T-helper 1 cell treated with Interleukin-12 subunit alpha and Interleukin-12 subunit beta and Interleukin-4 antibody, amounts not matched to agents 30 ng/mL and 1 ng/mL, for 36 hours (primary cell): ENCODE results near the gene HSPA12B. TPM values are rescaled to one million over a fixed set of nuclear protein-coding genes. Genes with fewer than 3 reads are reported as not detected.

Experiments used
- intact Hi-C: fragments of 100-400 bp; cut with micrococcal nuclease; formaldehyde crosslinking; loops from one replicate; pipeline ENCODE4 v1.15.1; 2024
- total RNA-seq: library from RNA; stranded (reverse); gene quantifications from 2 replicates; pipeline ENCODE4 v1.2.3, GENCODE V29; 2022

Gene HSPA12B
- total RNA-seq, 1 donor from 2014 or later: not detected

DNA sequence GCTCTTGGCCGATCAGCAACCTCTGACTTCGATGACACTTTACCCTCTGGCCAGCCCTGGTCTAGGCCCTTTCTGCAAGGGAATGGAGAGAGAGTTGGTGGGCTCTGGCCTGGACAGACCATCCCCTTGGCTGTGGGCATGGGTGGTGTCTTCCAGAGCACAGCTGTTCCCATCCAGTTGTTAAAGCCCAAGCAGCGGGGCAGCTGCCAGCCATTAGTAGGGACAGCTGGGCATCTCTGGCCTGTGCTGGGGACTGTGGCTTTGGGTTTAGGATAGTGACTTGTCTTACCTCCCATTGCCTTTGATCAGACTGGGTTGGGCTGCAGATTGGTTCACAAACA, 66.4 kb downstream of the HSPA12B start:
- intact Hi-C loops: loop anchor here (5.0 kb wide), 2 partner anchors 108 to 392 kb away; partner anchors contain the start of gene DNAAF9

DNA sequence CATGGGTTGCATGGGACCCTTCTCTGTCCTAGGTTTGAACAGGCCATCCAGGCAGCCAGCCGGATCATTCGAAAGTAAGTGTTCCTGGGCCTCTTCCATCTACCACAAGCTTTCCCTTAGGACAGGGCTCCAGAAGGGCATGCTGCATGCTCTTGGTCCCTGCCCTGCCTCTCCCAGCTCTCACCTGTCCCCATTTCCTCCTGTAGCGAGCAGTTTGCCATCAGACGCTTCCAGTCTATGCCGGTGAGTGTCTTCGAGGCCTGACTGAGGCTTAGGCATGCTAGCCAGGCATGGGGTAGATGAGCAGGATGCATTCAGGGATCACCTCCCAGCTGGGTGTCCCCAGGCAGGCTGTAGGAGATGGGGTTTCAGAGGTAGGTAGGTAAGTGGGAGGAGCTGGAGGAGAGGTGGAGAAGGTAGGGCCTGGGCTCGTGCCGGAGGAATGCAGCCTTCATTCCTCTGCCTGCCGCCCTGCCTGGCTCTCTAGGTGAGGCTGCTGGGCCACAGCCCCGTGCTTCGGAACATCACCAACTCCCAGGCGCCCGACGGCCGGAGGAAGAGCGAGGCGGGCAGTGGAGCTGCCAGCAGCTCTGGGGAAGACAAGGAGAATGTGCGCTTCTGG, 67.9 kb downstream of the HSPA12B start:
- intact Hi-C loops: no loop called here

DNA sequence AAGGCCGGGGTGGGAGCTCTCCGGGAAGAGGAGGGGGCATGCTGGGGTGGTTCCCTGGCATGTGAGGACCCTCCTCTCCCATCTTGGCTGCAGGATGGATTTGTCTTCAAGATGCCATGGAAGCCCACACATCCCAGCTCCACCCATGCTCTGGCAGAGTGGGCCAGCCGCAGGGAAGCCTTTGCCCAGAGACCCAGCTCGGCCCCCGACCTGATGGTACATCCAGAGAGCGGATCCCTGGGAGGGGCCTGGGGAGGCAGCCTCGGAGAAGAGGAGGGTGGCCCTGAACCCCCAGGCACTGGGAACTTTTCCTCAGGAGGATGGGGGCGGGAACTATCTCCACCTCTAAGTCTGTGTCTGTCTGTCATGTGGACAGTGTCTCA, 68.4 kb downstream of the HSPA12B start:
- intact Hi-C loops: no loop called here

DNA sequence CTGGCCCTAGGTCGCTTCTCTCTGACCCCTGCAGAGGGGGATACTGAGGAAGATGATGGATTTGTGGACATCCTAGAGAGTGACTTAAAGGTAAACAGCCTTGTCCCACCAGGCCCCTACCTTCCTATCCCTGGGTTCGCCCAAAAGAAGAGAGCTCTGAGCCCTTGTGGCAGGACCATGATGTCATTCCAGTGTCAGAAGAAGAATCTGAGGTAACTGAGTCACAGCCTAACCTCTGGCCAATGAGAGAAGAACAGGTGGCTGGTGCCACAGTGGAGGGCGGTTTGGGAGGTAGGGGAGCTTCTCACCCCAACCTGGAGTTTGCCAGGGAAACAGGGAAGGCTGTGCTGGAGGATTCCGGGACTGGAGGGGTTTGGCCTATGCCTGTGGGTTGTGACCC, 68.8 kb downstream of the HSPA12B start:
- intact Hi-C loops: no loop called here

DNA sequence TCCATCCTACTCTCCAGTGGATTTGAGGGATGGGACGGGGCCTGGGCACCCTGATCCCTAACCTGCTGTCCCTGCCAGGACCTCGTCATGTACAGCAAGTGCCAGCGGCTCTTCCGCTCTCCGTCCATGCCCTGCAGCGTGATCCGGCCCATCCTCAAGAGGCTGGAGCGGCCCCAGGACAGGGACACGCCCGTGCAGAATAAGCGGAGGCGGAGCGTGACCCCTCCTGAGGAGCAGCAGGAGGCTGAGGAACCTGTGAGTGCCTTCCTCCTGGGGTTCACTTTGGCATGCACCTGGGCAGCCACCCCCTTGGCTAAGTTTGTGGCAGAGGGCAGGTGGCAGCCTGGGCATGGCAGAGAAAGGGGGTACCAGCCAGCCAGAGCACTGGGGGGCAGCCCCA, 69.4 kb downstream of the HSPA12B start:
- intact Hi-C loops: no loop called here

Other genes starting within 250 kb of the HSPA12B start
- gene GFRA4, start 69.3 kb upstream of the HSPA12B start, total RNA-seq: not detected in 2 replicates
- gene ADAM33, start 50.7 kb upstream of the HSPA12B start, total RNA-seq: not detected in 2 replicates
- gene SIGLEC1, start 20.1 kb upstream of the HSPA12B start, total RNA-seq: not detected in 2 replicates
- gene ADISSP, start 35.1 kb downstream of the HSPA12B start, total RNA-seq: 22.7 and 24.9 TPM in 2 replicates
- gene SPEF1, start 48.8 kb downstream of the HSPA12B start, total RNA-seq: 0.12 TPM in 1 of 2 replicates, not detected in the other
- 73.1 and 78.4 TPM in 2 replicates for gene CENPB, start 54.1 kb downstream of the HSPA12B start, total RNA-seq
- 290 and 296 TPM in 2 replicates for gene CDC25B, start 63.6 kb downstream of the HSPA12B start, total RNA-seq
- gene AP5S1, start 87.9 kb downstream of the HSPA12B start, total RNA-seq: 15.7 and 17.3 TPM in 2 replicates
- 43.1 and 44.0 TPM in 2 replicates for gene MAVS, start 114.1 kb downstream of the HSPA12B start, total RNA-seq
- gene PANK2, start 156.7 kb downstream of the HSPA12B start, total RNA-seq: 52.2 and 59.1 TPM in 2 replicates